Ovary (tissue), 9 donors: ENCODE results near the gene SEPTIN2. TPM values are rescaled to one million over a fixed set of nuclear protein-coding genes. Genes with fewer than 3 reads are reported as not detected.

ENCODE experiments used
- DNase-seq, 5 donors: peaks; one replicate each; pipeline ENCODE4 v3.0.0-alpha.2; 2019 to 2020
- H3K27ac ChIP-seq, 2 donors: fragments of 200-600 bp; one replicate each; pipeline versions ENCODE4 v1.5.1 to v1.8.0; 2019 to 2022
- H3K27me3 ChIP-seq: fragments of 200-600 bp; one replicate; pipeline ENCODE4 v1.8.0; 2022
- H3K36me3 ChIP-seq: fragments of 200-600 bp; sonication (generic); one replicate; pipeline ENCODE4 v1.5.1; 2019
- H3K4me1 ChIP-seq: one replicate; pipeline ENCODE4 v1.8.1; 2013; ENCODE audit warnings: mild to moderate bottlenecking, moderate library complexity; ENCODE audit not compliant: insufficient read depth
- H3K4me3 ChIP-seq: fragments of 200-600 bp; sonication (generic); one replicate; pipeline ENCODE4 v1.5.1; 2017
- H3K9me3 ChIP-seq, 2 donors: fragments of 200-600 bp in 1 of 2; sonication (generic) in 1 of 2; one replicate each; pipeline versions ENCODE4 v1.5.1 to v1.8.1; 2013 to 2019; ENCODE audit warnings: mild to moderate bottlenecking in 1 of 2, moderate library complexity in 1 of 2
- CTCF ChIP-seq, 3 donors: fragments of 450-650 bp in 2 of 3; fragments of 200-600 bp in 1 of 3; IDR thresholded peaks; one replicate each; pipeline versions ENCODE4 v1.5.1 to v1.8.0; 2016 to 2022; ENCODE audit warnings: antibody characterized with exemption in 3 of 3, mild to moderate bottlenecking in 1 of 3
- EP300 ChIP-seq: sonication (generic); formaldehyde crosslinking; IDR thresholded peaks from one replicate; pipeline ENCODE4 v1.6.1; 2017; ENCODE audit warnings: antibody characterized with exemption
- POLR2A ChIP-seq: fragments of 450-650 bp; IDR thresholded peaks from one replicate; pipeline ENCODE4 v1.6.1; 2017; ENCODE audit warnings: antibody characterized with exemption, mild to moderate bottlenecking, moderate library complexity
- WGBS, 3 donors: extraction: QIAGEN DNeasy Blood & Tissue Kit in 1 of 3; methylation state at CpG; one replicate each; pipeline versions ENCODE4 v1.1.5 to v1.1.7; 2013 to 2017; 5-methylcytosine and 5-hydroxymethylcytosine counted together
- intact Hi-C, 4 donors: fragments of 100-400 bp; cut with DNase I; formaldehyde crosslinking; loops; one replicate each; pipeline versions ENCODE4 v1.11.0 to v1.15.1; 2022 to 2023
- polyA plus RNA-seq, 2 donors: library from polyadenylated mRNA; stranded (reverse); fragments of 200-250 nt in 1 of 2; fragments of 350-450 nt in 1 of 2; fragmentation: Illumina TruSeq in 1 of 2; extraction: RNeasy Lipid Tissue Mini Kit (QIAGEN cat#74804) in 1 of 2; gene quantifications; one replicate each; pipeline ENCODE4 v1.2.3, GENCODE V29; 2013 to 2014
- total RNA-seq, 7 donors: library from RNA; depleted of rRNA in 2 of 7; stranded (reverse); fragments of >200 nt in 2 of 7; fragmentation: NEBNext Ultra II Directional in 3 of 7; extraction: Animal tissue kit (Norgen Biotek cat#: 25700) in 3 of 7; gene quantifications; one replicate each; pipeline versions ENCODE4 v1.1.0 to v1.2.4, GENCODE V29; 2016 to 2023
- donor health status: DM: no; HTN: no; CAD: no; lungs with moderate emphysema.
- donor health status: DM: no; HTN: no; CAD: no.
- donor health status: Bipolar disorder and iron deficiency.
- donor health status: DM: yes; HTN: yes; CAD: no.
- donor health status: DM: no; HTN: no; CAD: no.
- donor health status: DM: yes; HTN: yes; CAD: no.

Gene SEPTIN2
- total and polyA plus RNA-seq, 9 donors = 184 to 403 (median 328) TPM

GRCh38 chr2:241357531-241357930 lies 41.8 kb downstream of the SEPTIN2 start:
- Histone ChIP-seq H3K27me3 (no peaks in the 10 kb centered on the region), H3K27ac (no peak overlapping the region), H3K4me1 (peaks cover 15% of the 10 kb centered on the region), H3K4me3 (no peak overlapping the region), H3K36me3 (no peaks in the 10 kb centered on the region), H3K9me3 (no peaks in the 10 kb centered on the region)
- WGBS, 3 donors = 44 to 48% (median 44%) methylated on average over 3 of the region's 3 CpGs
- TF ChIP-seq CTCF (IDR thresholded peaks at IDR 0.05) (no peak), EP300 (no peak), POLR2A (no peak)
- no peak for DNase-seq
- intact Hi-C loops = loop anchor here in 2 of 4 donors (2.0 to 5.0 kb wide), 2 partner anchors 43 to 150 kb away; partner anchors contain the start of genes HDLBP (in 1 of the 2), SEPTIN2 (in 1 of the 2) and STK25 (in 1 of the 2)

- no peak overlapping the region for H3K27ac ChIP-seq
- H3K4me3 ChIP-seq = no peak overlapping the region
- TF ChIP-seq POLR2A = no peak
- no peak for TF ChIP-seq CTCF (IDR thresholded peaks at IDR 0.05)
- no peak for TF ChIP-seq EP300
Measured at GRCh38 chr2:241358470-241358869, 42.7 kb downstream of the SEPTIN2 start.

GRCh38 chr2:241359481-241360045 lies 43.8 kb downstream of the SEPTIN2 start:
- WGBS, 3 donors = 83 to 88% (median 85%) methylated on average over 7 of the region's 7 CpGs
- no peak for DNase-seq
- Histone ChIP-seq H3K4me1 (peaks cover 20% of the 10 kb centered on the region), H3K36me3 (no peaks in the 10 kb centered on the region), H3K4me3 (no peak overlapping the region), H3K9me3 (no peaks in the 10 kb centered on the region), H3K27me3 (no peaks in the 10 kb centered on the region), H3K27ac (no peak overlapping the region)
- TF ChIP-seq CTCF (IDR thresholded peaks at IDR 0.05) (no peak), POLR2A (no peak)
- intact Hi-C loops = loop anchor here in 1 of 4 donors (5.0 kb wide), 1 partner anchor 148 kb away; the partner anchor contains the start of gene STK25

More at GRCh38 chr2:241358470-241358869, 42.7 kb downstream of the SEPTIN2 start:
- 75 to 88% (median 86%) methylated on average over 5 of the region's 5 CpGs for WGBS, 3 donors
- intact Hi-C loops = loop anchor here in 1 of 4 donors (5.0 kb wide), 1 partner anchor 149 kb away; the partner anchor contains the start of gene STK25
- H3K36me3 ChIP-seq = no peaks in the 10 kb centered on the region
- no peak for DNase-seq
- no peaks in the 10 kb centered on the region for H3K27me3 ChIP-seq
- H3K4me1 ChIP-seq = peaks cover 15% of the 10 kb centered on the region
- no peaks in the 10 kb centered on the region for H3K9me3 ChIP-seq

GRCh38 chr2:241363426-241363825 lies 47.7 kb downstream of the SEPTIN2 start:
- Histone ChIP-seq H3K4me1 (peaks cover 13% of the 10 kb centered on the region), H3K4me3 (no peak overlapping the region), H3K36me3 (no peaks in the 10 kb centered on the region), H3K9me3 (no peaks in the 10 kb centered on the region), H3K27ac (no peak overlapping the region), H3K27me3 (no peaks in the 10 kb centered on the region)
- TF ChIP-seq EP300 (no peak), CTCF (IDR thresholded peaks at IDR 0.05) (no peak)
- DNase-seq = no peak
- 79 to 87% (median 80%) methylated on average over 7 of the region's 7 CpGs for WGBS, 3 donors
- intact Hi-C loops = no loop called here
